OCI-LY3 (cell line): ENCODE measurements around the gene BRSK2.

ENCODE experiments used
- H2AFZ ChIP-seq: fragments of 200-600, 300-600 bp; shearing (Covaris generic); 2 replicates; pipeline ENCODE4 v1.6.0; 2014; ENCODE audit warnings: antibody characterized with exemption, low read depth, low read length
- H3K27ac ChIP-seq: fragments of 200-600, 300-600 bp; sonication (generic); 2 replicates; pipeline ENCODE4 v1.5.1; 2014; ENCODE audit warnings: mild to moderate bottlenecking, low read length, moderate library complexity, mixed read lengths
- H3K27me3 ChIP-seq: fragments of 200-600, 300-600 bp; sonication (generic); 2 replicates; pipeline ENCODE4 v1.6.1; 2014; ENCODE audit warnings: low read depth, low read length, mixed read lengths
- H3K36me3 ChIP-seq: fragments of 200-600, 300-600 bp; sonication (generic); replicated peaks from 2 replicates; pipeline ENCODE3; 2014; ENCODE audit warnings: low read depth, low read length, mixed read lengths
- H3K4me1 ChIP-seq: fragments of 300-600, 200-600 bp; sonication (generic); 2 replicates; pipeline ENCODE4 v1.6.1; 2014; ENCODE audit warnings: low read length, mixed read lengths
- H3K4me2 ChIP-seq: fragments of 200-600, 300-600 bp; sonication (generic); 2 replicates; pipeline ENCODE4 v1.6.1; 2014; ENCODE audit warnings: low read length, mixed read lengths
- H3K4me3 ChIP-seq: fragments of 300-600, 200-600 bp; sonication (generic); 2 replicates; pipeline ENCODE4 v1.5.1; 2014; ENCODE audit warnings: antibody characterized with exemption, mild to moderate bottlenecking, low read length, moderate library complexity
- H3K79me2 ChIP-seq: fragments of 300-600, 200-600 bp; shearing (Covaris generic); 2 replicates; pipeline ENCODE4 v1.6.1; 2014; ENCODE audit warnings: mild to moderate bottlenecking, low read length, mixed read lengths
- H3K9ac ChIP-seq: fragments of 300-600, 200-600 bp; shearing (Covaris generic); 2 replicates; pipeline ENCODE4 v1.6.0; 2014; ENCODE audit warnings: mild to moderate bottlenecking, low read length, moderate library complexity
- H3K9me3 ChIP-seq: fragments of 200-600, 300-600 bp; shearing (Covaris generic); 2 replicates; pipeline ENCODE4 v1.6.1; 2014; ENCODE audit warnings: low read length, mixed read lengths; ENCODE audit not compliant: insufficient read depth
- H4K20me1 ChIP-seq: fragments of 200-600, 300-600 bp; sonication (generic); 2 replicates; pipeline ENCODE4 v1.6.1; 2016; ENCODE audit warnings: low read length, mixed read lengths; ENCODE audit not compliant: insufficient read depth
- EZH2phosphoT487 ChIP-seq: fragments of 200-600 bp; shearing (Covaris generic); IDR thresholded peaks from 2 replicates; pipeline ENCODE4 v1.6.1; 2018; ENCODE audit warnings: antibody characterized with exemption, mixed run types, low read depth
- TF ChIP-seq, protein P1 (sequence below): fragments of 200-600, 300-600 bp; sonication (generic); IDR thresholded peaks from 2 replicates; pipeline ENCODE4 v1.5.1; 2014; ENCODE audit warnings: antibody characterized with exemption, low read length, low read depth

Gene BRSK2

DNA sequence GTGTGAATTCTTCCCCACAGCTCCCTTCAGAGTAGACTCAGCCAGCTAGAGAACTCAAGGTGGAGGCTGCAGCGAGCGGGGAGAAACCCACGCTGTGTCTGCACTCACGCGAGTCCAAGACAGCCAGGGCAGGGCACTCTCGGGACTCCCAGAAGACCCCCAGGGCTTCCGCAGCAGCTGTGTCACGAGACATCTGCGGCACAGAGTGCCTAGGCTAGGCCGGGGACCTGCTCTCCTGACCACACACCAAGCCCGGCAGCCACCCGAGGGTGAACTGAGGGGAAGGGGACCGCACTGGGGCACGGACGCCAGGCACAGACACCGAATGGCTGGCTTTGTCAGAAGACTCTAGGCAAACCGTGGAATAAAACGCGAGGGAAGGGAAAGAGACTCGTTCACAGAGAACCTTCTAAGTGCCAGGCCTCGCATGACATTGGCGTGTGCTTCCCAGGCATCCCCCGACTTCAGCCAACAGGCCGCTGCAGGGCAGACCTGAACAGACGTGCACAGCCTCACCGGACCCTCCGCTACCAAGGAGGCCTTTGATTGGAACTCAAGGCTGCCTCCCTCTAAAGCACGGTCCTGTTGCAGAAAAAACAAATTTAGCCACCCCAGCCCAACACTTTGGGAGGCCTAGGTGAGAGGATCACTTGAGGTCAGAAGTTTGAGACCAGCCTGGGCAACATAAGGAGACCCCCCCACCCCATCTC lies 115.0 kb downstream of the BRSK2 start:
- H4K20me1 ChIP-seq = peaks cover 78% of the 10 kb centered on the region
- H2AFZ ChIP-seq = no peak overlapping the region
- H3K4me3 ChIP-seq = no peak overlapping the region
- H3K9me3 ChIP-seq = no peaks in the 10 kb centered on the region
- no peak overlapping the region for H3K9ac ChIP-seq
- TF ChIP-seq EZH2phosphoT487 = no peak
- TF ChIP-seq, protein P1, sequence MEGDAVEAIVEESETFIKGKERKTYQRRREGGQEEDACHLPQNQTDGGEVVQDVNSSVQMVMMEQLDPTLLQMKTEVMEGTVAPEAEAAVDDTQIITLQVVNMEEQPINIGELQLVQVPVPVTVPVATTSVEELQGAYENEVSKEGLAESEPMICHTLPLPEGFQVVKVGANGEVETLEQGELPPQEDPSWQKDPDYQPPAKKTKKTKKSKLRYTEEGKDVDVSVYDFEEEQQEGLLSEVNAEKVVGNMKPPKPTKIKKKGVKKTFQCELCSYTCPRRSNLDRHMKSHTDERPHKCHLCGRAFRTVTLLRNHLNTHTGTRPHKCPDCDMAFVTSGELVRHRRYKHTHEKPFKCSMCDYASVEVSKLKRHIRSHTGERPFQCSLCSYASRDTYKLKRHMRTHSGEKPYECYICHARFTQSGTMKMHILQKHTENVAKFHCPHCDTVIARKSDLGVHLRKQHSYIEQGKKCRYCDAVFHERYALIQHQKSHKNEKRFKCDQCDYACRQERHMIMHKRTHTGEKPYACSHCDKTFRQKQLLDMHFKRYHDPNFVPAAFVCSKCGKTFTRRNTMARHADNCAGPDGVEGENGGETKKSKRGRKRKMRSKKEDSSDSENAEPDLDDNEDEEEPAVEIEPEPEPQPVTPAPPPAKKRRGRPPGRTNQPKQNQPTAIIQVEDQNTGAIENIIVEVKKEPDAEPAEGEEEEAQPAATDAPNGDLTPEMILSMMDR = no peak
- no peak overlapping the region for H3K4me2 ChIP-seq
- no peaks in the 10 kb centered on the region for H3K27me3 ChIP-seq
- H3K79me2 ChIP-seq = peaks cover 12% of the 10 kb centered on the region
- H3K27ac ChIP-seq = no peak overlapping the region
- H3K36me3 ChIP-seq = peaks cover 5% of the 10 kb centered on the region
- H3K4me1 ChIP-seq = no peaks in the 10 kb centered on the region

DNA sequence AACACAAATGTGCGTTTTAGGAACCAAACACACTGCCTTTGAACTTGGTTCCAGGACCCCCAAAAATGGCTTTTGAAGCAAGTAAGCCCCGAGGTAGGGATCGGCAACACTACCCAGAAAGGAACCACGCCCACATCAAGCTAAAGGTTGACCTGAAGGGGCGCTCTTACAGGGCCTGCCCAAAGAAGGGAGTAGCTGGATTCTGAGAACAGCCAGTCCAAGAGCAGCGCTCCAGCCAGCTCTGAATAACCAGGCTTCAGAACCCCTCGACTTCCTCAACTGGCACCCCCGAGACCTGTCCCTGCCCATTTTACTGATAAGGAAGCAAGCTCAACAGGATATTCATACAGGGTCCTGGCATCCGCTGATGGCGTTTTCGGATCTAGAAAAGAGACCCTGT lies 115.7 kb downstream of the BRSK2 start:
- no peaks in the 10 kb centered on the region for H3K27me3 ChIP-seq
- peaks cover 70% of the 10 kb centered on the region for H4K20me1 ChIP-seq
- TF ChIP-seq EZH2phosphoT487 = no peak
- TF ChIP-seq, protein P1 = peak; percentile 16
- H3K27ac ChIP-seq = no peak overlapping the region
- H3K9ac ChIP-seq = no peak overlapping the region
- H2AFZ ChIP-seq = no peak overlapping the region
- H3K79me2 ChIP-seq = peaks cover 9% of the 10 kb centered on the region; the same call in 1 of the 2 replicates
- H3K4me2 ChIP-seq = no peak overlapping the region
- no peaks in the 10 kb centered on the region for H3K9me3 ChIP-seq
- no peaks in the 10 kb centered on the region for H3K4me1 ChIP-seq
- no peaks in the 10 kb centered on the region for H3K36me3 ChIP-seq
- no peak overlapping the region for H3K4me3 ChIP-seq

DNA sequence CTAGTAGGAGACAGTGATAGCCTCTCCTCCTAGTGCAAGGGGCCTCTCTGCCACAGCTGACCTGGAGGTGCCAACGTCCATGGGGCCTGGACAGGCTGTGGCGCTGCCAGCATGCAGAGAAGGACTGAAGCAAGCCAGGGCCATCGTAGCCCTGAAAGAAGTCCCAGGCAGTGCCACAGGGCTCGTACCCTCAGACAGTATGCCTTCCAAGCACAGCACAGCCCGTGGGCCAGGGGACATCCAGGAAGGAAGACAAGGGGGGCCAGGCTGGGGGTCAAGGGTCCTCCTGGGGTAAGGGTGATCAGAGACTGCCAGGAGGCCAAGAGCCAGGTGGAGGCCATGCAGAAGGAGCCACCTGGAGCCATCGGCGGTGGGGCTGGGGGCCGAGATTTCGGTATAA lies 117.2 kb downstream of the BRSK2 start:
- Histone ChIP-seq H3K27me3 (no peaks in the 10 kb centered on the region), H3K9ac (no peak overlapping the region), H3K36me3 (no peaks in the 10 kb centered on the region), H3K4me2 (no peak overlapping the region), H4K20me1 (peaks cover 77% of the 10 kb centered on the region), H2AFZ (no peak overlapping the region), H3K79me2 (peaks cover 9% of the 10 kb centered on the region; the same call in 1 of the 2 replicates), H3K4me3 (no peak overlapping the region), H3K9me3 (no peaks in the 10 kb centered on the region), H3K27ac (no peak overlapping the region), H3K4me1 (no peaks in the 10 kb centered on the region)
- no peak for TF ChIP-seq EZH2phosphoT487
- TF ChIP-seq, protein P1 = no peak

DNA sequence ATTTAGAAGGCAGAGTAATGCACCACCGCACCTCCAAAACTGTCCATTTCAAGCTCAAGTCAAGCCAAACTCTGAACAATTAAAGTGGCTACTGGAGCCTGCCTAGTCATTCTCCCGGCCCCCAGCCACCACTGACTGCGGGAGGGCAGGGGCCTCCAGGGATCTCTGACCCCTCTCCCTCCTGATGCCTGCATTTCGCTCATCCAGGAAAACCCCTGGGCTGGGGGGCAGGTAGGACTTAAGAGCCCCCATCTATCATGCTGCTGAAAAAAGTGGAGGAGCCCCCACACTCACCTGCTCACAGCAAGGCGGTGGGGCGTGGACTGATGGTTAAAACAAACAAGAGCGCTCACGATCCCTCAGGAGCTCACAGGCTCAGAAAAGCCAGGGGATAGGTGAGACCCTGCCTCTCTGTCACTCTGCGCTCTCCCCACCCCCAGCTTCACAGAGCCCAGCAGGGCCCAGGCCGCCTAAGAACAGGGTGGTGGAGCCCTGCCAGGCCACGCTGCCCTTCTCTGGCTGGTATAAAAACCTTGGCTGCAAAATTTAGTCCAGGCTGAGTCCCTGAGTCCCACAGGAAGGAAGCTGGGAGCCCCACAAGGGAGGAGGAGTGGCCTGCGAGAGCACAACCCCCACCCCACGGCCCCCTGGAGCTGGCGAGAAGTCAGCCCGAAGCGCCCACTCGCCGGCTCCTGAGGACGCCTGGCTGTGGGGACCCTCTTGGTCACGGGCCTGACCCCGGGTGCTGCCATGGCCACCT lies 117.8 kb downstream of the BRSK2 start:
- Histone ChIP-seq H3K9me3 (no peaks in the 10 kb centered on the region), H2AFZ (no peak overlapping the region), H3K4me3 (no peak overlapping the region), H3K4me2 (no peak overlapping the region), H3K9ac (no peak overlapping the region), H3K4me1 (no peaks in the 10 kb centered on the region), H3K79me2 (peaks cover 9% of the 10 kb centered on the region; the same call in 1 of the 2 replicates), H3K27ac (no peak overlapping the region), H3K27me3 (no peaks in the 10 kb centered on the region), H4K20me1 (peaks cover 76% of the 10 kb centered on the region), H3K36me3 (no peaks in the 10 kb centered on the region)
- no peak for TF ChIP-seq EZH2phosphoT487
- TF ChIP-seq, protein P1 = no peak
